Endothelial cell of umbilical vein (primary cell): Measurements from ENCODE around the gene CLEC7A. TPM values are rescaled to one million over a fixed set of nuclear protein-coding genes. Genes with fewer than 3 reads are reported as not detected.

ENCODE experiments used
- BruUV-seq: library from RNA; stranded (reverse); fragments of 400-500 nt; replicated peaks from 2 replicates; lab custom pipeline; 2021; lab: Mats Ljungman, UMichigan
- CTCF ChIA-PET: fragments of 300-600, 350-600 bp; sonication (Branson Sonifier 250); formaldehyde crosslinking; loops from one replicate; lab custom pipeline; 2021; ENCODE audit warnings: antibody characterized with exemption, inconsistent platforms; lab: Charles Lee
- POLR2A ChIA-PET: fragments of 300-600, 350-600 bp; sonication (Branson Sonifier 250); formaldehyde crosslinking; loops from one replicate; lab custom pipeline; 2021; ENCODE audit warnings: antibody characterized with exemption, inconsistent platforms; lab: Charles Lee
- DNase-seq: peaks from one replicate; pipeline ENCODE4 v3.0.0-alpha.2; 2011; ENCODE audit warnings: low read depth, low spot score
- FAIRE-seq: peaks from 2 replicates; lab custom pipeline; 2011; peaks lifted over from hg19 to GRCh38; lab: Jason Lieb, UNC
- H2AFZ ChIP-seq: 2 replicates; pipeline ENCODE4 v1.6.0; 2012; ENCODE audit warnings: low read depth, low read length, control low read depth, inconsistent platforms
- H3K27ac ChIP-seq: 2 replicates; pipeline ENCODE4 v1.5.1; 2011; ENCODE audit warnings: low read depth, mild to moderate bottlenecking, control low read depth, low read length, moderate library complexity; ENCODE audit not compliant: insufficient read depth
- H3K27me3 ChIP-seq, 2 experiments: 2 replicates each; pipeline versions ENCODE4 v1.6.0 to v1.6.1; 2011; ENCODE audit warnings: low read length in 2 of 2, mixed read lengths in 1 of 2; ENCODE audit not compliant: control insufficient read depth in 2 of 2, insufficient read depth in 2 of 2
- H3K36me3 ChIP-seq, 2 experiments: 2 replicates in 1 of 2; 3 replicates in 1 of 2; pipeline ENCODE4 v1.5.1; 2011; ENCODE audit warnings: low read length in 2 of 2, mild to moderate bottlenecking in 1 of 2, moderate library complexity in 1 of 2; ENCODE audit not compliant: control insufficient read depth in 2 of 2, insufficient read depth in 2 of 2; ENCODE audit errors: extremely low read depth in 1 of 2
- H3K4me1 ChIP-seq: 3 replicates; pipeline ENCODE4 v1.5.1; 2011; ENCODE audit warnings: mild to moderate bottlenecking, low read length; ENCODE audit not compliant: control insufficient read depth, insufficient read depth; ENCODE audit errors: extremely low read depth
- H3K4me2 ChIP-seq: 2 replicates; pipeline ENCODE4 v1.6.1; 2011; ENCODE audit warnings: low read length, control low read depth, mixed read lengths; ENCODE audit not compliant: insufficient read depth
- H3K4me3 ChIP-seq, 3 experiments: fragments of 200-600 bp in 1 of 3; sonication (generic), shearing (Covaris generic) in 1 of 3; replicated peaks in 1 of 3; 2 replicates each; pipeline ENCODE4 v1.5.1; 2011 to 2016; ENCODE audit warnings: control low read depth in 3 of 3, low read length in 3 of 3, mild to moderate bottlenecking in 2 of 3, inconsistent platforms in 1 of 3, low read depth in 1 of 3, moderate library complexity in 1 of 3; ENCODE audit not compliant: insufficient read depth in 1 of 3
- H3K79me2 ChIP-seq: 2 replicates; pipeline ENCODE4 v1.6.0; 2012; ENCODE audit warnings: low read length, inconsistent platforms; ENCODE audit not compliant: control insufficient read depth, insufficient read depth
- H3K9ac ChIP-seq: replicated peaks from 2 replicates; pipeline ENCODE3; 2011; ENCODE audit warnings: low read length, control low read depth; ENCODE audit not compliant: insufficient read depth; ENCODE audit errors: extremely low read depth
- H3K9me1 ChIP-seq: replicated peaks from 3 replicates; pipeline ENCODE4 v1.6.0; 2011; ENCODE audit warnings: mild to moderate bottlenecking, low read length; ENCODE audit not compliant: control insufficient read depth, insufficient read depth; ENCODE audit errors: extremely low read depth
- H3K9me3 ChIP-seq: replicated peaks from 2 replicates; pipeline ENCODE4 v1.5.1; 2012; ENCODE audit warnings: low read length, inconsistent platforms; ENCODE audit not compliant: control insufficient read depth, insufficient read depth
- H4K20me1 ChIP-seq: replicated peaks from 2 replicates; pipeline ENCODE3; 2011; ENCODE audit warnings: mild to moderate bottlenecking, low read length; ENCODE audit not compliant: control insufficient read depth, insufficient read depth; ENCODE audit errors: extremely low read depth
- EZH2 ChIP-seq: IDR thresholded peaks from 2 replicates; pipeline ENCODE4 v1.6.1; 2012; ENCODE audit warnings: borderline replicate concordance, low read depth, mild to moderate bottlenecking, moderate library complexity, low read length, inconsistent platforms; ENCODE audit not compliant: severe bottlenecking
- FOS ChIP-seq: IDR thresholded peaks from 2 replicates; pipeline ENCODE4 v1.6.1; 2011; ENCODE audit warnings: mild to moderate bottlenecking, low read length, moderate library complexity, borderline replicate concordance; ENCODE audit not compliant: insufficient read depth
- GATA2 ChIP-seq: IDR thresholded peaks from 2 replicates; pipeline ENCODE4 v1.7.0; 2011; ENCODE audit warnings: low read depth, mild to moderate bottlenecking, moderate library complexity, mixed read lengths, low read length; ENCODE audit not compliant: insufficient read length, insufficient read depth
- JUN ChIP-seq: IDR thresholded peaks from 2 replicates; pipeline ENCODE4 v1.6.1; 2011; ENCODE audit warnings: borderline replicate concordance, low read depth; ENCODE audit not compliant: insufficient read length, insufficient read depth
- MYC ChIP-seq: IDR thresholded peaks from one replicate; pipeline ENCODE4 v1.6.1; 2011; ENCODE audit warnings: mild to moderate bottlenecking, low read depth, low read length
- POLR2A ChIP-seq: IDR thresholded peaks from 2 replicates; pipeline ENCODE4 v1.6.1; 2012; ENCODE audit warnings: low read depth, mild to moderate bottlenecking, control low read depth, low read length
- POLR2AphosphoS5 ChIP-seq: IDR thresholded peaks from 2 replicates; pipeline ENCODE4 v1.6.1; 2012; ENCODE audit warnings: low read depth, mild to moderate bottlenecking, control low read depth, low read length, moderate library complexity; ENCODE audit not compliant: insufficient read depth
- dilution Hi-C: fragments of 300-500 bp; cut with MboI; formaldehyde crosslinking; loops from one replicate; pipeline ENCODE4 v1.15.0; 2019; ENCODE audit warnings: low sequenced_read_pairs; ENCODE audit not compliant: extremely low pct_ligation_motif_present
- intact Hi-C: fragments of 100-400 bp; cut with micrococcal nuclease; formaldehyde crosslinking; loops from one replicate; pipeline ENCODE4 v1.10.0; 2022
- polyA plus RNA-seq, 4 experiments: library from polyadenylated mRNA; depleted of rRNA in 3 of 4; stranded (reverse) in 3 of 4; unstranded in 1 of 4; fragments of >200 nt; gene quantifications; 2 replicates each; pipeline versions ENCODE4 v1.2.1 to v1.2.3, GENCODE V29; 2011 to 2012; ENCODE audit warnings: missing spikeins in 1 of 4
- total RNA-seq: library from RNA; stranded (reverse); gene quantifications from 2 replicates; pipeline ENCODE4 v1.2.3, GENCODE V29; 2021
- TF ChIP-seq, protein P1 (sequence below), 2 donors: IDR thresholded peaks; 1 replicate in 1 of 2; 2 replicates in 1 of 2; pipeline ENCODE4 v1.5.1; 2011; ENCODE audit warnings: low read length in 2 of 2, mild to moderate bottlenecking in 2 of 2, moderate library complexity in 2 of 2, control low read depth in 1 of 2, inconsistent platforms in 1 of 2, low read depth in 1 of 2; ENCODE audit not compliant: insufficient read depth in 1 of 2; ENCODE audit errors: extremely low read depth in 1 of 2
- TF ChIP-seq, protein P2 (sequence below): IDR thresholded peaks from 2 replicates; pipeline ENCODE4 v1.6.1; 2011; ENCODE audit not compliant: insufficient read depth, insufficient read length

CLEC7A gene
- total and polyA plus RNA-seq, 2 donors (not counting 3 experiments of a cell fraction or from before 2014, with no cell fraction given) = not detected

DNA sequence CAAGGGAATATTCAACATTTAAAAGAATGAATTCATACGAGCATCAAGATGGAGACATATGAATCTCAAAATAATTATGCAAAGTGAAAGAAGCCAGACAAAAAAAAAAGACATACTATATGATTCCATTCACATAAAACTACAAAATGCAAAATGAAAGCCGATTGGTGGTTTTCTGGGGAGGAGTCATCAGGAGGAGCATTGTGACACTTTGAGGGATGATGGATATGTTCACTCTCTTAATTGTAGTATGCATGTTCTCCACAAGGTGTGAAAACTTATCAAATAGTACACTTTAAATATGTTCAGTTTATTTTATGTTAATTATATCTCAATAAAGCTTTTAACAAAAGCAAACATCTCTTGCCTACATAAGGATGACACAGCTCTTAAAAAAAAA, 28.4 kb upstream of the CLEC7A start:
- dilution Hi-C loops = no loop called here
- Histone ChIP-seq H3K4me1 (peaks cover 5% of the 10 kb centered on the region), H3K79me2 (no peaks in the 10 kb centered on the region), H3K9me3 (no peaks in the 10 kb centered on the region), H3K4me2 (no peak overlapping the region), H4K20me1 (no peaks in the 10 kb centered on the region), H2AFZ (no peak overlapping the region), H3K27ac (no peak overlapping the region), H3K9ac (no peak overlapping the region), H3K9me1 (no peaks in the 10 kb centered on the region), H3K4me3 (no peak overlapping the region), H3K27me3 (peaks cover 3 to 5% of the 10 kb centered on the region in 2 experiments), H3K36me3 (no peaks in the 10 kb centered on the region)
- BruUV-seq = no TSS peak
- ChIA-PET POLR2A (no interaction called here), CTCF (interaction anchor here (1.6 to 2.0 kb wide), 3 partner anchors 11 to 19 kb away, joined by 5 to 6 read pairs (median 5); partner anchors contain the start of gene OLR1)
- no peak for FAIRE-seq
- no peak for DNase-seq
- intact Hi-C loops = loop anchor here (10.0 kb wide), 1 partner anchor 176 kb away; no protein-coding TSS in a partner anchor
- TF ChIP-seq EZH2 (no peak), POLR2AphosphoS5 (no peak), POLR2A (no peak), FOS (no peak), GATA2 (no peak), MYC (no peak), JUN (no peak)
- TF ChIP-seq, protein P1, sequence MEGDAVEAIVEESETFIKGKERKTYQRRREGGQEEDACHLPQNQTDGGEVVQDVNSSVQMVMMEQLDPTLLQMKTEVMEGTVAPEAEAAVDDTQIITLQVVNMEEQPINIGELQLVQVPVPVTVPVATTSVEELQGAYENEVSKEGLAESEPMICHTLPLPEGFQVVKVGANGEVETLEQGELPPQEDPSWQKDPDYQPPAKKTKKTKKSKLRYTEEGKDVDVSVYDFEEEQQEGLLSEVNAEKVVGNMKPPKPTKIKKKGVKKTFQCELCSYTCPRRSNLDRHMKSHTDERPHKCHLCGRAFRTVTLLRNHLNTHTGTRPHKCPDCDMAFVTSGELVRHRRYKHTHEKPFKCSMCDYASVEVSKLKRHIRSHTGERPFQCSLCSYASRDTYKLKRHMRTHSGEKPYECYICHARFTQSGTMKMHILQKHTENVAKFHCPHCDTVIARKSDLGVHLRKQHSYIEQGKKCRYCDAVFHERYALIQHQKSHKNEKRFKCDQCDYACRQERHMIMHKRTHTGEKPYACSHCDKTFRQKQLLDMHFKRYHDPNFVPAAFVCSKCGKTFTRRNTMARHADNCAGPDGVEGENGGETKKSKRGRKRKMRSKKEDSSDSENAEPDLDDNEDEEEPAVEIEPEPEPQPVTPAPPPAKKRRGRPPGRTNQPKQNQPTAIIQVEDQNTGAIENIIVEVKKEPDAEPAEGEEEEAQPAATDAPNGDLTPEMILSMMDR (IDR thresholded peaks at IDR 0.05; ENCODE audit: extremely low read depth in 1 of 2, insufficient read depth in 1 of 2, low read depth in 1 of 2, low read length in 2 of 2) = no peak
- TF ChIP-seq, protein P2, sequence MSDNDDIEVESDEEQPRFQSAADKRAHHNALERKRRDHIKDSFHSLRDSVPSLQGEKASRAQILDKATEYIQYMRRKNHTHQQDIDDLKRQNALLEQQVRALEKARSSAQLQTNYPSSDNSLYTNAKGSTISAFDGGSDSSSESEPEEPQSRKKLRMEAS = no peak
